NCI-H524 treated with DMSO at 0.1 percent for 48 hours (cell line): Measurements from ENCODE around the gene CTSW.

Experiments used
- DNase-seq: peaks from one replicate; lab custom pipeline; 2025; lab: John Stamatoyannopoulos, UW

The CTSW gene

GRCh38 chr11:65855927-65856363 is 23.7 kb upstream of the CTSW start:
- no peak for DNase-seq

GRCh38 chr11:65856689-65857499 is 22.7 kb upstream of the CTSW start:
- DNase-seq: no peak

GRCh38 chr11:65857500-65857852 is 22.2 kb upstream of the CTSW start:
- DNase-seq: no peak

- peak; percentile 67 for DNase-seq
Measured at GRCh38 chr11:65857853-65858680, 21.6 kb upstream of the CTSW start, which contains the start of gene CFL1. CFL1 (minus strand) TSS chr11:65858180; CDS start chr11:65858099, 81 bp downstream.

- DNase-seq: no peak
Measured at GRCh38 chr11:65858681-65859087, 21.0 kb upstream of the CTSW start.

GRCh38 chr11:65859095-65859811 is 20.4 kb upstream of the CTSW start:
- DNase-seq: peak; percentile 80

GRCh38 chr11:65859812-65860277 is 19.8 kb upstream of the CTSW start:
- DNase-seq: no peak

- DNase-seq: peak; percentile 75
Measured at GRCh38 chr11:65860278-65861164, 19.1 kb upstream of the CTSW start, which contains the start of gene MUS81. MUS81 (plus strand) TSS chr11:65860433; CDS start chr11:65860754, 321 bp downstream.

- no peak for DNase-seq
Measured at GRCh38 chr11:65861165-65861505, 18.5 kb upstream of the CTSW start.

- no peak for DNase-seq
Measured at GRCh38 chr11:65861533-65862183, 18.0 kb upstream of the CTSW start.

GRCh38 chr11:65862191-65862735 is 17.4 kb upstream of the CTSW start:
- no peak for DNase-seq

- no peak for DNase-seq
Measured at GRCh38 chr11:65862941-65863888, 16.4 kb upstream of the CTSW start.

GRCh38 chr11:65863889-65864705 is 15.5 kb upstream of the CTSW start:
- DNase-seq: no peak

GRCh38 chr11:65864706-65865471 is 14.7 kb upstream of the CTSW start:
- no peak for DNase-seq

GRCh38 chr11:65865550-65866172 is 14.0 kb upstream of the CTSW start:
- no peak for DNase-seq

- DNase-seq: no peak
Measured at GRCh38 chr11:65866509-65867283, 12.9 kb upstream of the CTSW start.
